Mesenteric fat pad (tissue), 1 donor: ENCODE data around the gene GNA14. TPM values are rescaled to one million over a fixed set of nuclear protein-coding genes. Genes with fewer than 3 reads are reported as not detected.
"Not testable (repeated sequence)": the region's sequence is repeated elsewhere in the genome, so short reads cannot be mapped to it uniquely, and the experiment has no call there.

Source experiments
- DNase-seq: peaks from one replicate; pipeline ENCODE4 v3.0.0-alpha.2; 2020; ENCODE audit warnings: low spot score
- total RNA-seq: library from RNA; stranded (reverse); fragmentation: NEBNext Ultra II Directional; extraction: Animal tissue kit (Norgen Biotek cat#: 25700); gene quantifications from one replicate; pipeline ENCODE4 v1.2.1, GENCODE V29; 2021
- donor health status: DM: yes; HTN: yes; CAD: no.

The GNA14 gene
- total RNA-seq, 1 donor from 2014 or later: 4.8 TPM

GRCh38 chr9:77455312-77455927 lies 192.7 kb downstream of the GNA14 start:
- DNase-seq: no peak

GRCh38 chr9:77454663-77455062 lies 193.5 kb downstream of the GNA14 start:
- no peak for DNase-seq

DNA sequence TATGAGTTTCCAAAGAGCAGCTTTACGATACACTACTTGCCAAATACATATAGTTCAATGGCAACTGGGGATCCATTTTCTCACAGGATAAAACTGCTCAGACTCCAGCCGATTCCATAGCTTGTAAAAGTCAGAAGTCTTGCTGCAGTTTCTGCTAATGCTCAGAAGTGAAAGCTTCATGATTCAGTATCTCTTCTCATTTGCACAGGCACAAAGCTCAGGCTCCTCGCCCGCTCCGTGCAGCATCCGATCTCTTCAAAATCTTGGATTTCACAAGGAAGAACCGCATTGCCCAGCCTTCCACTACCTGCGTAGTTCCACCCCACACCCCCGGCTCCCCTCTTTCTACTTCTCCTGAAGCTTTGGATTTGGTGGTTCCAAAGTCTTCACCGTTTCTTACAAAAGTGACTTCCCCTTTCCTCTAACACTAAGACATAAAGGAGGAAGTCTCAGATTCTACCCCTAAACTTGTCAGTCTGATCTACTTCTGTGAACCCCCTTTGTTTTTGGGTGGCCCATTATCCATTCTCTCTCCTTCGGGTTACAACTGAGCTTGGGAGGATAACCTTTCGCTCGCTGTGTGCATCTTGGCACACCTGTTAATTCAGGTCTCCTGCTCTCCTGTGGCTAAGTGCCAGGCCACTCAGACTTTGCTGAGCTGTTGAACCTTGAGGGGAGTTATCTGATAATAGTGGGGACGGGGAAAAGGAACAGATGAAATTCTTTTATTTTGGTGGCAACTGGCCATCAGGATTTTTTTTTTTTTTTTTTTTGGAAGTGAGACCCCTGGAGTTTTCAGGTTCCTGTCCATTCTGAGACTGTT lies 194.1 kb downstream of the GNA14 start:
- DNase-seq: no peak

GRCh38 chr9:77451507-77451906 lies 196.6 kb downstream of the GNA14 start:
- DNase-seq: no peak

- no peak for DNase-seq
These were observed 198.0 kb downstream of the GNA14 start for GRCh38 chr9:77450085-77450475.

- no peak for DNase-seq
These were observed 198.7 kb downstream of the GNA14 start for GRCh38 chr9:77449240-77450084.

GRCh38 chr9:77447646-77448045 lies 200.5 kb downstream of the GNA14 start:
- DNase-seq: no peak

GRCh38 chr9:77442436-77442835 lies 205.7 kb downstream of the GNA14 start:
- no peak for DNase-seq

DNA sequence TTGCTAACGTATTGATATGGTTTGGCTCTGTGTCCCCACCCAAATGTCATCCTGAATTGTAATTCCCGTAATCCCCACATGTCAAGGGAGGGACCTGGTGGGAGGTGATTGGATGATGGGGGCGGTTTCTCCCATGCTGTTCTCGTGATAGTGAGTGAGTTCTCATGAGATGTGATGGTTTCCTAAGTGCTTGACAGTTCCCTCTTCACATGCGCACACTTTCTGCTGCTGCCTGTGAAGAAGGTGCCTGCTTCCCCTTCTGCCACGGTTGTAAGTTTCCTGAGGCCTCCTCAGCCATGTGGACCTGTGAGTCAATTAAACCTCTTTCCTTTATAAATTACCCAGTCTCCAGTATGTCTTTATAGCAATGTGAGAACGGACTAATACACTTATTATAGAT lies 207.0 kb downstream of the GNA14 start:
- DNase-seq: not testable (repeated sequence)

GRCh38 chr9:77440057-77440456 lies 208.1 kb downstream of the GNA14 start:
- no peak for DNase-seq

DNA sequence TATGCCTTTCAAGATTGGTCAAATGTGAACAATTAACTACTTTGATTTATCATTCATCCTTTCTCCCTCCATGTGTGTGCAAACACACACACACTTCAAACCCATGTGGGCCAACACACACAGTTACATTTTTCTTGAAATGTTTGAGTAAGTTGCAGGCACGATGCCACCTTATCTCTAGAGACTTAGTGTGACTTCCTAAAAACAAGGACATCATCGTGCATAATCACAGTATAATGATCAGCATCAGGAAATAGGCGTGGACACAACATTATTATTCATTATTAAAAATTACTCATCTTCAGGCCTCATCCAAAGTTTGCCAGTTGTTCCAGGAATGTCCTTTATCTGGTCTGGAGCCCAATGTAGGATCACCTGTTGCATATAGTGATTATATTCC lies 209.5 kb downstream of the GNA14 start:
- DNase-seq: no peak

- no peak for DNase-seq
These were observed 212.4 kb downstream of the GNA14 start for GRCh38 chr9:77435688-77436087.

DNA sequence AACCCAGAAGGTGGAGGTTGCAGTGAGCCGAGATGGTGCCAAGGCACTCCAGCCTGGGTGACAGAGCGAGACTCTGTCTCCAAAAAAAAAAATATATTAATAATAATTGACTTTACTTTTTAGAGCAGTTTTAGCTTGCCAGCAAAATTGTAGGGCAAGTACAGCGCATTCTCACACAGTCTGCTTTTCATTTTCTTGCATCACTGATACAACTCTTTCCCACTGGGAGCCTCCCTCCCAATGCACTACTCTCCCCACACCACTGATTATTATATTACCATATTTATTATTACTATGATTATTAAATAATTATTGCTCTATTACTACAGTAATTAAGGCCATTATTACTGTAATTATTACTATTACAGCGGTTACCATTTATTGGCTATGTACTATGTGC lies 212.8 kb downstream of the GNA14 start:
- DNase-seq: no peak

- DNase-seq: no peak
These were observed 214.3 kb downstream of the GNA14 start for GRCh38 chr9:77433675-77434445.

DNA sequence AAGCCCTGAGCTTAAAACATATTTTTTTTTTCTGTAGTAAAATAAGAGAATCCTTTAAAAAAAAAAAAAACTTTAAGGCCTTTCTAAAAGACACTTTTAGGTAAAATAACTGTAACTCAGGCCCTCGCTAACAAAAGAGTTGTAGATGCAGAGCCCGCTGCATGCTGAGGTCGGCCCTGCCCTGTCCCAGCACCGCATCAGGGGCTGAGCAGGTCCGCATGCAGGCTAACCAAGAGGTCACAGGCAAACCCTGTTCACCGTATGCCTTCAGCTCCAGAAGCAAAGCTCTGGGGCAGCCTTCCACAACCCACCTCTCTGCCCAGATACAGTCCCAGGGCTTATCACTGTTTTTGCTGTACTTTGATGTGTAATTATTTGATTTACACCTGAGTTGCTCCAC lies 216.1 kb downstream of the GNA14 start:
- DNase-seq: no peak

GRCh38 chr9:77429928-77430327 lies 218.2 kb downstream of the GNA14 start:
- DNase-seq: no peak

DNA sequence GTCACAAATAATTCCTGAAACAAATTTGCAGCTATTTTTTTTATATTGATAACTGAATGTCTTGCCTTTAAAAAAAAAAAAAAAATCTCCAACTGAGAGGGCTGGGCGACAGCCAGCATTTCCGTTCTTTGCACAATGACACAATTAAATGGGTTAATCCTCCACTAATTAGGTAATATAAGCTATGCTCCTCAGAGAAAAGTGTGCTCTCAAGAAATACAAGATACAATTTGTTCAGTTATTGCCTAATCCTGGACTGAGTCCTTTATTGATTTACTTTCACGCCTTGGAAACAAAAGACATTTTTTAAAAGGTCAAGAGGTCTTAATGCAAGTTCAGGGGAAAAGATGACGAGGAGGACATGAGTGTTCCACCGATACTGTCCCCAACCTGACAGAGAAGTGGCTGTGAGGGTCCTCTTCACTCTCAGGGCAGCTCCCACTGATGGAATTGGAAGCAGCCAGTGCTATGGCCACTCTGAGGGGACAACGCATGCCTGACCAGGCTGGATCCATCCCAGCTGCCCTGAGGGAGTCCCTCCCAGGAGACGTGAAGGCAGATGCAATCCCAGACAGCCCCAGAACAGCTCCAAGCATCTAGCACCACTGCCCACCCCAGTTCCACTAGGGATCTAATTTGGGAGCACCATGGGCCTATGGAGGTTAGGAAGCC lies 220.7 kb downstream of the GNA14 start:
- DNase-seq: no peak

DNA sequence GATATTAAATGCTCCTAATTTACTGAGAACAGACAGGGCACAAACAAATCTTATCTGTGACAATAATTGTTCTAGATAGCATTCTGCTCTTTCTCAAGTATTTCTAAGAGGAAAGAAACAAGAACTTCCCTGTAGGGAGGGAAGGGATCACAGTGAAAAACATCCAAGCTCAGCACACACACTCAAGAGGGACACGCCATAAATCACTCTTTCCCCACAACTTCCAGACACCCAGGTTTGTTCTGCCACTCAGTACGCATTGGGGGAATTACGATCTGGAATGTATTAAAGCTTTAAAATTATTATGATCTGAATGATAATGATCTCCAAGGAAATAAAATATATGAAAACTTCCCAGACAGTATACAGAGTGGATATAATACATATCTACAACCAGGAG lies 221.4 kb downstream of the GNA14 start:
- DNase-seq: no peak

- DNase-seq: no peak
These were observed 223.1 kb downstream of the GNA14 start for GRCh38 chr9:77424993-77425392.

DNA sequence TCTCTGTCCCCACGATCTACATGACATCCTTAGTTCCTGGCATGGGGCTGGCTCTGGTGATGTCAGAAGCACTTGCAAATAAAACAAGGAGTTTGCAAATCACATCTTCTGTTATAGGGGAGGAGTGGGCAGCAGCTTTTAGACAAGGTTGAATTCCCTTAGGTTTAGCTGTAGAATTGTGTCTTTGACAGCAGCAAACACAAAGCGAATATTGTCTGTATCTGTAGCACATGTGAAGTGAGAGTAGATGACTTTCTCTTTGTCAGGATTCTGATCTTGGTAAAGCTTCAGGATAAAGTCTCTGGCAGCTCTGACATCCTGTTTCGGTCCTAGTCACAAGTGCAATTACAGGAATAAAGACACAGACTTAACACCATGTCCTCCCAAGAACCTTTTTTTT lies 224.3 kb downstream of the GNA14 start:
- DNase-seq: no peak

- DNase-seq: no peak
These were observed 225.2 kb downstream of the GNA14 start for GRCh38 chr9:77422969-77423368.
